ENCODE data around the gene AKAP8L.

DNA sequence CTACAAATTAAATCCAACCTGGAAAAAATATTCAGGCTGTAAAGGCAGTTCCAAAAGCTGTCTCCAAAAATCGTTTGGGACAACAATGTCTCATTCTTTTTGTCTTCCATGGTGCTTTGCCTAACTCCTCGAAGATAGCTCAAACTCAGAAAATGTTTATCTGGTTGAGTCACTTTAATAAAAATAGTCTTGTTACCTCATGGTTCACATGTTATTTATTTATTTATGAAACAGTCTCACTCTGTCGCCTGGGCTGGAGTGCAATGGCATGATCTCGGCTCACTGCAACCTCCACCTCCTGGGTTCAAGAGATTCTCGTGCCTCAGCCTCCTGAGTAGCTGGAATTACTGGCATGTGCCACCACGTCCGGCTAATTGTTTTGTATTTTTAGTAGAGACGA, 81.6 kb downstream of the AKAP8L start:
- no peak for TF ChIP-seq EZH2 (IDR thresholded peaks at IDR 0.05)
- no peak for TF ChIP-seq POLR2AphosphoS5 (IDR thresholded peaks at IDR 0.05; ENCODE audit: borderline replicate concordance, low read depth, low read length)
- TF ChIP-seq FOXP2 (optimal IDR thresholded peaks at IDR 0.05; ENCODE audit: control extremely low read depth, extremely low read length, insufficient read depth) = no peak
